Measurements from ENCODE around the gene CFAP157. TPM values are rescaled to one million over a fixed set of nuclear protein-coding genes. Genes with fewer than 3 reads are reported as not detected.

Gene CFAP157
- total RNA-seq, 1 donor from 2014 or later, result 0.26 TPM

DNA sequence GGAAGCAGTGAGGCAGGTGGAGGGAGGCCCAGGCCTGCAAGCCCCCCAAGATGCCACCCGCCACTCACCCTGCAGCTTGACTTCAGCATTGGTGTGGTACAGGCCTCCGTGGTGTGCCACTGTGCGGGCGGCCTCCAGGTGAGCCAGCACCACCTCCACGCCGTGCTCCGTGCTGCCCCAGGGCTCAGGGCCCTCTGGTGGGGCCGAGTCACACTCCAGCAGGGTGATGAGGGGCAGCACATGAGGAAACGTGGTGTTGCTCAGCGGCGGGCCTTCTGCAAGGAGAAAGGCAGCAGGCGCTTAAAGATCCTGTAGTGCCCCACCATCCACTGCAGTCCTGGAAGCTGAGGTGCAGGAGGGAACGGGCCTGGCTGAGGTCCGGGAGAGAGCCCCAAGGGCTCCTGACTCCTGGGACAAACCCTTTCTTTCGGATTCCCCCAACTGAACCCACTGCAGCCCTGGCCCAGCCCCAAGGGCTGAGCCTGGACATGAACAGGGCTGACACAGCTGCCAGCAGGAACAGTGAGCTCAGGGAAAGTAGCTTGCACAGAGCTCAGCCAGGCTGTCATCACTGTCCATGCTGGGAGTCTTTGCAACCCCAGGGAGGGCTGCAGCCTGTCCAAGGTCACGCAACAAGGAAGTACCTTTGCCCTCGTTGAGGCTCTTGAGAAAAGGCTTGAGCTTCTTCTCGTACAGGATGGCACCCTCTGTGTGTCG is 33.0 kb downstream of the CFAP157 start:
- Mint-ChIP-seq H3K4me3 (no peak overlapping the region), H3K27ac (no peak overlapping the region), H3K36me3 (ENCODE audit: low read depth) (peaks cover 18% of the 10 kb centered on the region), H3K27me3 (ENCODE audit: insufficient read depth) (no peaks in the 10 kb centered on the region), H3K9me3 (no peaks in the 10 kb centered on the region), H3K4me1 (ENCODE audit: low read depth) (peaks cover 6% of the 10 kb centered on the region)
- no peak for DNase-seq (ENCODE audit: low spot score)
- intact Hi-C loops (cut with micrococcal nuclease), result loop anchor here (10.0 kb wide), 1 partner anchor 495 kb away; no protein-coding TSS in a partner anchor

- DNase-seq (ENCODE audit: low spot score), result no peak
- intact Hi-C loops (cut with micrococcal nuclease), result no loop called here
- Mint-ChIP-seq H3K27ac (no peak overlapping the region), H3K4me1 (ENCODE audit: low read depth) (no peaks in the 10 kb centered on the region), H3K9me3 (no peaks in the 10 kb centered on the region), H3K4me3 (no peak overlapping the region), H3K27me3 (ENCODE audit: insufficient read depth) (no peaks in the 10 kb centered on the region), H3K36me3 (ENCODE audit: low read depth) (peaks cover 26% of the 10 kb centered on the region)
Measured at GRCh38 chr9:127741831-127742434, 35.1 kb downstream of the CFAP157 start.

GRCh38 chr9:127742435-127743088 is 35.8 kb downstream of the CFAP157 start:
- no peak for DNase-seq (ENCODE audit: low spot score)
- H3K4me1 Mint-ChIP-seq (ENCODE audit: low read depth), result no peaks in the 10 kb centered on the region
- H3K9me3 Mint-ChIP-seq, result no peaks in the 10 kb centered on the region
- intact Hi-C loops (cut with micrococcal nuclease), result no loop called here
- no peak overlapping the region for H3K27ac Mint-ChIP-seq
- H3K27me3 Mint-ChIP-seq (ENCODE audit: insufficient read depth), result no peaks in the 10 kb centered on the region
- peaks cover 26% of the 10 kb centered on the region for H3K36me3 Mint-ChIP-seq (ENCODE audit: low read depth)
- no peak overlapping the region for H3K4me3 Mint-ChIP-seq

DNA sequence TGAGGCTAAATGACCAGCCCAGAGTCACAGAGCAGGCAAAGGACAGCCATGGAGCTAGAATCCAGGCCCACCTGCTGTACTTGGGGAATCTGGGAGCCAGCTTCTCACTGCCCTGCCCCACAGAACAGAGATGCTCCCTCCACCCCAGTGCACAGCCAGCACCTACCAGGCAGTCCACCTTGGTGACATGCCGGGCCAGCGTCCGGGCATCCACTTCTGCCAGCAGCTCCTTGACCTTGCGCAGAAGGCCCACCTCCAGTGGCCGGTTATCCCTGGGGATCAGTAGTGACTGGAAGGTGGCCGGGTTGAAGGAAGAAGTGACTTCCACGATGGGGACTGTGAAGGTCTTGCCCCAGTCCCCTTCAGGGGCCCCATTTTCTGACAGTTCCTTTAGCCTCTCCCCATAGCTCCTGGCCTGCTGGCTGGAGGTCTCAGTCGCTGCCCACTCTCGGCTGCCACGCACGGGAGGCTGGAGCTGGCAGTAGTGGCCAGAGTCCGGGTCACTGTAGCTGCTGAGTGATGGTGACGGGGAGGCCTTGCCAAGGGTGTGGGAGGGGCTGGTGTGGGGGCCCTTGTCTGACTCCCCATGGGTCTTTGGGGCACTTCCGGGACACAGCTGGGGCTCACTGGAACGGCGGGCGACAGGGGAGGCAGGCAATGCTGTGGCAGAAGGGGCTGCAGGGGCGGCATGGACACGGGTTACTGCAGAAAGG is 37.8 kb downstream of the CFAP157 start:
- H3K4me3 Mint-ChIP-seq, result no peak overlapping the region
- no peaks in the 10 kb centered on the region for H3K27me3 Mint-ChIP-seq (ENCODE audit: insufficient read depth)
- no peak for DNase-seq (ENCODE audit: low spot score)
- peaks cover 30% of the 10 kb centered on the region for H3K36me3 Mint-ChIP-seq (ENCODE audit: low read depth)
- no peaks in the 10 kb centered on the region for H3K9me3 Mint-ChIP-seq
- H3K27ac Mint-ChIP-seq, result no peak overlapping the region
- no peaks in the 10 kb centered on the region for H3K4me1 Mint-ChIP-seq (ENCODE audit: low read depth)
- intact Hi-C loops (cut with micrococcal nuclease), result no loop called here

GRCh38 chr9:127746959-127747569 is 40.3 kb downstream of the CFAP157 start:
- no peak for DNase-seq (ENCODE audit: low spot score)
- Mint-ChIP-seq H3K27ac (peak overlapping the region; percentile 44), H3K9me3 (no peaks in the 10 kb centered on the region), H3K4me1 (ENCODE audit: low read depth) (no peaks in the 10 kb centered on the region), H3K36me3 (ENCODE audit: low read depth) (peaks cover 38% of the 10 kb centered on the region), H3K27me3 (ENCODE audit: insufficient read depth) (no peaks in the 10 kb centered on the region), H3K4me3 (no peak overlapping the region)
- intact Hi-C loops (cut with micrococcal nuclease), result no loop called here

GRCh38 chr9:127749090-127749787 is 42.5 kb downstream of the CFAP157 start:
- intact Hi-C loops (cut with micrococcal nuclease), result no loop called here
- H3K27me3 Mint-ChIP-seq (ENCODE audit: insufficient read depth), result no peaks in the 10 kb centered on the region
- no peak for DNase-seq (ENCODE audit: low spot score)
- H3K9me3 Mint-ChIP-seq, result no peaks in the 10 kb centered on the region
- no peak overlapping the region for H3K4me3 Mint-ChIP-seq
- H3K4me1 Mint-ChIP-seq (ENCODE audit: low read depth), result no peaks in the 10 kb centered on the region
- H3K27ac Mint-ChIP-seq, result no peak overlapping the region
- peaks cover 35% of the 10 kb centered on the region for H3K36me3 Mint-ChIP-seq (ENCODE audit: low read depth)

DNA sequence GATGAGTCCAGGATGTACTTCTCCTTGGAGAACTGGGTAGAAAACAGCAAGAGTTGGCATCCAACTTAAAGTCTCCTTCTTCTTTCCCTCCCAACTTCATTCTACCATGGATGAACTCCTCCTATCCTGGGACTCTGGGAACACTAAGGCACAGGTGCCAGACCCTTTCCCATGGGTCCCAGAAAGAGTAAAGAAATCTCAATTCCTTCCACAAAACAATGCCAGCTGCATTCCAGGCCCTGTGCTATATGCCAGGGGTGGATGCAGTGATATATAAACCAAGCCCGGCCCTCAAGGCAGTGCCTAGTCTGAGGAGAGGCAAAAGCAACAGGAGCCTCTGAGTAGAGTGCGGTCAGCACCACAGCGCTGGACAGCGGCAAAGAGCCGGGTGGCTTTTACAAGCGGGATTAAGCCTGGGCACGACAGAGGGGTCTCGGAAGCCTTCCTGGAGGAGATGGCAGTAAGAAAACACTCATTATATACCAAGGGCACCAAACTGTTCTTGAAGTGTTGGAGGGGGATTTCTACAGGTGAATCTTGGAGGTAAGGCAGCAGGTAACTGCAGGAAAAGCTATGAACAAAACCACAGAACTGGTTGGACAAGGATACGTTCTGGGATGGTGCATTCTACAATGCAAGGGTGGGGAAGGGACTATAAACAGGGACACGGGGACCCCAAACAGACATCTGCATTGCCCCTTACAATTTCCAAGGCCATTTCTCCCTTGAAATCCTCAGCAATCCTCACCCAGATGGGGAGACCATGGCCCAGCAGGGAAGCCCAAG is 44.7 kb downstream of the CFAP157 start:
- Mint-ChIP-seq H3K27ac (no peak overlapping the region), H3K4me3 (no peak overlapping the region), H3K4me1 (ENCODE audit: low read depth) (no peaks in the 10 kb centered on the region), H3K27me3 (ENCODE audit: insufficient read depth) (no peaks in the 10 kb centered on the region), H3K36me3 (ENCODE audit: low read depth) (peaks cover 30% of the 10 kb centered on the region), H3K9me3 (no peaks in the 10 kb centered on the region)
- no peak for DNase-seq (ENCODE audit: low spot score)
- intact Hi-C loops (cut with micrococcal nuclease), result no loop called here

- no peak overlapping the region for H3K27ac Mint-ChIP-seq
- intact Hi-C loops (cut with micrococcal nuclease), result no loop called here
Measured at GRCh38 chr9:127753148-127753547, 46.4 kb downstream of the CFAP157 start.

GRCh38 chr9:127753622-127754021 is 46.8 kb downstream of the CFAP157 start:
- Mint-ChIP-seq H3K27me3 (ENCODE audit: insufficient read depth) (no peaks in the 10 kb centered on the region), H3K36me3 (ENCODE audit: low read depth) (peaks cover 19% of the 10 kb centered on the region), H3K4me3 (no peak overlapping the region), H3K4me1 (ENCODE audit: low read depth) (peaks cover 3% of the 10 kb centered on the region), H3K9me3 (no peaks in the 10 kb centered on the region), H3K27ac (no peak overlapping the region)
- no peak for DNase-seq (ENCODE audit: low spot score)
- intact Hi-C loops (cut with micrococcal nuclease), result no loop called here

More at GRCh38 chr9:127753148-127753547, 46.4 kb downstream of the CFAP157 start:
- no peaks in the 10 kb centered on the region for H3K27me3 Mint-ChIP-seq (ENCODE audit: insufficient read depth)
- H3K4me3 Mint-ChIP-seq, result no peak overlapping the region
- H3K9me3 Mint-ChIP-seq, result no peaks in the 10 kb centered on the region
- peaks cover 19% of the 10 kb centered on the region for H3K36me3 Mint-ChIP-seq (ENCODE audit: low read depth)
- H3K4me1 Mint-ChIP-seq (ENCODE audit: low read depth), result no peaks in the 10 kb centered on the region
- DNase-seq (ENCODE audit: low spot score), result no peak

GRCh38 chr9:127754099-127755060 is 47.6 kb downstream of the CFAP157 start:
- H3K9me3 Mint-ChIP-seq, result no peaks in the 10 kb centered on the region
- intact Hi-C loops (cut with micrococcal nuclease), result no loop called here
- H3K27ac Mint-ChIP-seq, result no peak overlapping the region
- peaks cover 20% of the 10 kb centered on the region for H3K36me3 Mint-ChIP-seq (ENCODE audit: low read depth)
- H3K4me1 Mint-ChIP-seq (ENCODE audit: low read depth), result peaks cover 6% of the 10 kb centered on the region
- H3K4me3 Mint-ChIP-seq, result no peak overlapping the region
- DNase-seq (ENCODE audit: low spot score), result no peak
- no peaks in the 10 kb centered on the region for H3K27me3 Mint-ChIP-seq (ENCODE audit: insufficient read depth)

Measured in activated T-helper 1 cell treated with anti-CD3 and anti-CD28 coated beads, Interleukin-12 subunit alpha, Interleukin-12 subunit beta, Interleukin-2, Interleukin-4 antibody, amounts not matched to agents 30 ng/mL and 10 ng/mL and 1 ng/mL, durations not matched to agents 14 hours and 24 hours and 36 hours (primary cell).